GM12878 (cell line): ENCODE measurements around the gene MSL1. TPM values are rescaled to one million over a fixed set of nuclear protein-coding genes. Genes with fewer than 3 reads are reported as not detected.

Experiments used
- ATAC-seq: fragments of 200-7000 bp; cut with Tn5 transposase; 3 replicates; pipeline ENCODE4 v1.9.1; 2020; ENCODE audit warnings: mild to moderate bottlenecking, moderate library complexity
- BruUV-seq: library from RNA; stranded (reverse); fragments of 400-500 nt; replicated peaks from 2 replicates; lab custom pipeline; 2021; lab: Mats Ljungman, UMichigan
- CTCF ChIA-PET: fragments of 300-600 bp; sonication (Branson Sonifier 250); formaldehyde crosslinking; extraction: SDS; loops from one replicate; lab custom pipeline; 2021; ENCODE audit warnings: inconsistent platforms; lab: Yijun Ruan, JAX
- POLR2A ChIA-PET: fragments of 350-600 bp; formaldehyde crosslinking; extraction: SDS; loops from one replicate; lab custom pipeline; 2021; ENCODE audit warnings: inconsistent platforms; lab: Charles Lee
- RAD21 ChIA-PET: fragments of 300-600 bp; sonication (Branson Sonifier 250); formaldehyde crosslinking; loops from one replicate; lab custom pipeline; 2023; ENCODE audit warnings: antibody characterized with exemption; ENCODE audit not compliant: unreplicated experiment; lab: Charles Lee
- SMC1A ChIA-PET: fragments of 300-600 bp; sonication (Branson Sonifier 250); formaldehyde crosslinking; loops from one replicate; lab custom pipeline; 2023; ENCODE audit not compliant: unreplicated experiment, uncharacterized antibody; lab: Charles Lee
- DNase-seq: peaks from one replicate; pipeline ENCODE4 v3.0.0-alpha.2; 2011; ENCODE audit warnings: low read depth, low spot score
- FAIRE-seq: peaks from 3 replicates; lab custom pipeline; 2011; peaks lifted over from hg19 to GRCh38; lab: Jason Lieb, UNC
- H2AFZ ChIP-seq: 2 replicates; pipeline ENCODE4 v1.6.0; 2011; ENCODE audit warnings: low read depth, low read length, control low read depth; ENCODE audit not compliant: control insufficient read depth
- H3K27ac ChIP-seq: 2 replicates; pipeline ENCODE4 v1.5.1; 2011; ENCODE audit warnings: control low read depth; ENCODE audit not compliant: control insufficient read depth, insufficient read depth
- H3K27me3 ChIP-seq, 2 experiments: replicated peaks in 1 of 2; 2 replicates each; pipeline versions ENCODE4 v1.6.0 to v1.6.1; 2011; ENCODE audit warnings: low read length in 1 of 2; ENCODE audit not compliant: control insufficient read depth in 2 of 2, insufficient read depth in 2 of 2
- H3K36me3 ChIP-seq, 2 experiments: 2 replicates each; pipeline ENCODE4 v1.5.1; 2011; ENCODE audit warnings: low read length in 1 of 2; ENCODE audit not compliant: control insufficient read depth in 2 of 2, insufficient read depth in 2 of 2
- H3K4me1 ChIP-seq: 2 replicates; pipeline ENCODE4 v1.6.1; 2011; ENCODE audit warnings: mild to moderate bottlenecking, low read length, moderate library complexity, mixed read lengths; ENCODE audit not compliant: control insufficient read depth, insufficient read depth
- H3K4me2 ChIP-seq: 2 replicates; pipeline ENCODE4 v1.6.0; 2011; ENCODE audit warnings: control low read depth; ENCODE audit not compliant: control insufficient read depth, insufficient read depth
- H3K4me3 ChIP-seq: fragments of 200-600 bp; sonication (generic); 2 replicates; pipeline ENCODE4 v1.5.1; 2016
- H3K79me2 ChIP-seq: 2 replicates; pipeline ENCODE4 v1.6.0; 2011; ENCODE audit warnings: low read length; ENCODE audit not compliant: control insufficient read depth, insufficient read depth
- H3K9ac ChIP-seq: 2 replicates; pipeline ENCODE4 v1.8.0; 2011; ENCODE audit warnings: low read length, control low read depth, mixed read lengths; ENCODE audit not compliant: control insufficient read depth, insufficient read depth
- H3K9me3 ChIP-seq: replicated peaks from 3 replicates; pipeline ENCODE4 v1.5.1; 2011; ENCODE audit warnings: mild to moderate bottlenecking, low read length; ENCODE audit not compliant: control insufficient read depth, insufficient read depth
- H4K20me1 ChIP-seq: 2 replicates; pipeline ENCODE4 v1.6.0; 2011; ENCODE audit not compliant: control insufficient read depth, insufficient read depth
- BACH1 ChIP-seq: fragments of 450-650 bp; IDR thresholded peaks from 2 replicates; pipeline ENCODE4 v1.6.1; 2017; ENCODE audit warnings: mild to moderate bottlenecking, borderline replicate concordance
- BMI1 ChIP-seq: fragments of 450-650 bp; IDR thresholded peaks from 2 replicates; pipeline ENCODE4 v1.6.1; 2016; ENCODE audit warnings: mild to moderate bottlenecking, moderate library complexity, borderline replicate concordance
- CBFB ChIP-seq: IDR thresholded peaks from 2 replicates; pipeline ENCODE4 v1.6.1; 2016; ENCODE audit warnings: antibody characterized with exemption, low read depth
- CHD4 ChIP-seq: fragments of 200-600 bp; sonication (generic); IDR thresholded peaks from 2 replicates; pipeline ENCODE4 v1.6.1; 2016; ENCODE audit warnings: mild to moderate bottlenecking
- DPF2 ChIP-seq: fragments of 450-650 bp; IDR thresholded peaks from 2 replicates; pipeline ENCODE4 v1.6.1; 2017; ENCODE audit warnings: mild to moderate bottlenecking
- GATAD2B ChIP-seq: fragments of 450-650 bp; conservative IDR thresholded peaks from 2 replicates; pipeline ENCODE4 v1.6.1; 2017; ENCODE audit warnings: low read depth, mild to moderate bottlenecking, moderate library complexity
- HDGF ChIP-seq: fragments of 450-650 bp; IDR thresholded peaks from 2 replicates; pipeline ENCODE4 v1.6.1; 2016; ENCODE audit warnings: antibody characterized with exemption
- IKZF1 ChIP-seq: fragments of 450-650 bp; conservative IDR thresholded peaks from 2 replicates; pipeline ENCODE4 v1.6.1; 2017; ENCODE audit warnings: antibody characterized with exemption, mild to moderate bottlenecking
- IKZF2 ChIP-seq, 2 experiments: fragments of 450-650 bp; IDR thresholded peaks; 2 replicates each; pipeline ENCODE4 v1.6.1; 2017; ENCODE audit warnings: mild to moderate bottlenecking in 2 of 2, moderate library complexity in 2 of 2
- JUNB ChIP-seq: IDR thresholded peaks from 2 replicates; pipeline ENCODE4 v1.6.1; 2016; ENCODE audit warnings: antibody characterized with exemption, mild to moderate bottlenecking
- MAX ChIP-seq: IDR thresholded peaks from 2 replicates; pipeline ENCODE4 v1.6.1; 2012; ENCODE audit warnings: low read depth, low read length, improper control_type of control experiment
- MTA2 ChIP-seq: fragments of 450-650 bp; IDR thresholded peaks from 2 replicates; pipeline ENCODE4 v1.6.1; 2016; ENCODE audit warnings: low read depth, mild to moderate bottlenecking, moderate library complexity
- NBN ChIP-seq: fragments of 450-650 bp; IDR thresholded peaks from 2 replicates; pipeline ENCODE4 v1.6.1; 2016
- NR2C1 ChIP-seq: fragments of 450-650 bp; IDR thresholded peaks from 2 replicates; pipeline ENCODE4 v1.6.1; 2017; ENCODE audit warnings: antibody characterized with exemption, mild to moderate bottlenecking, moderate library complexity
- NRF1 ChIP-seq: conservative IDR thresholded peaks from 2 replicates; pipeline ENCODE4 v1.6.1; 2011; ENCODE audit warnings: mild to moderate bottlenecking, low read depth, low read length, improper control_type of control experiment
- PAX5 ChIP-seq: IDR thresholded peaks from 2 replicates; pipeline ENCODE4 v1.6.1; 2011; ENCODE audit warnings: low read depth, low read length, borderline replicate concordance
- POLR2A ChIP-seq: IDR thresholded peaks from 2 replicates; pipeline ENCODE4 v1.6.1; 2011; ENCODE audit warnings: low read depth, mild to moderate bottlenecking, low read length
- RELA ChIP-seq: fragments of 450-650 bp; IDR thresholded peaks from 2 replicates; pipeline ENCODE4 v1.8.0; 2014; ENCODE audit warnings: borderline replicate concordance; ENCODE audit not compliant: partially characterized antibody
- RELB ChIP-seq: fragments of 450-650 bp; IDR thresholded peaks from 2 replicates; pipeline ENCODE4 v1.6.1; 2017; ENCODE audit warnings: low read depth, mild to moderate bottlenecking, moderate library complexity
- TCF12 ChIP-seq: IDR thresholded peaks from 2 replicates; pipeline ENCODE4 v1.6.1; 2011; ENCODE audit warnings: low read depth, mild to moderate bottlenecking, low read length
- YY1 ChIP-seq: IDR thresholded peaks from 2 replicates; pipeline ENCODE4 v1.6.1; 2011; ENCODE audit warnings: low read depth, mild to moderate bottlenecking, low read length
- ZZZ3 ChIP-seq: IDR thresholded peaks from 2 replicates; pipeline ENCODE4 v1.6.1; 2011; ENCODE audit warnings: low read depth; ENCODE audit not compliant: control insufficient read depth, insufficient read length
- WGBS: methylation state at CpG from one replicate; pipeline ENCODE4 v1.1.6; 2016; ENCODE audit warnings: low lambda C conversion rate; ENCODE audit not compliant: insufficient replicate concordance, insufficient coverage; ENCODE audit errors: missing lambda C conversion rate; 5-methylcytosine and 5-hydroxymethylcytosine counted together
- in situ Hi-C: fragments of 300-500 bp; cut with MboI; formaldehyde crosslinking; loops from 9 replicates; pipeline ENCODE4 v1.14.3; 2018; ENCODE audit warnings: mixed read lengths
- intact Hi-C: fragments of 100-400 bp; cut with micrococcal nuclease; formaldehyde crosslinking; loops from one replicate; pipeline ENCODE4 v1.14.2; 2022; ENCODE audit not compliant: unreplicated experiment
- polyA plus RNA-seq, 11 experiments: library from polyadenylated mRNA; depleted of rRNA in 4 of 11; unstranded in 6 of 11; stranded (reverse) in 5 of 11; fragments of >200 nt; fragmentation: Nextera tagmentation in 4 of 11; fragmentation: Illumina TruSeq in 1 of 11; extraction: Ambion mirVana in 4 of 11; extraction: Trizol in 1 of 11; gene quantifications; 1 replicate in 1 of 11; 2 replicates in 10 of 11; pipeline versions ENCODE4 v1.2.1 to v1.2.3, GENCODE V29; 2011 to 2016; ENCODE audit warnings: inconsistent platforms in 2 of 11, missing spikeins in 2 of 11, low read depth in 1 of 11
- total RNA-seq, 4 experiments: library from RNA; depleted of rRNA in 3 of 4; stranded (reverse); fragments of >200 nt in 3 of 4; fragmentation: Illumina TruSeq in 1 of 4; extraction: Trizol in 1 of 4; gene quantifications; 2 replicates each; pipeline versions ENCODE4 v1.2.1 to v1.2.3, GENCODE V29; 2013 to 2021

The MSL1 gene
- total and polyA plus RNA-seq, 10 of the 15 experiments (the other 5 are each of a cell fraction or from before 2014, with no cell fraction given): 6.1 to 95.2 (median 51.8) TPM

- H3K9ac ChIP-seq: peak overlapping the region; percentile 90
- in situ Hi-C loops (no loop called here), intact Hi-C loops (loop anchor here (1.0 kb wide), 1 partner anchor 17 kb away; the partner anchor contains the start of gene CASC3)
- no peak overlapping the region; the same call in 1 of the 2 replicates for H2AFZ ChIP-seq
- H3K4me1 ChIP-seq: peaks cover 6% of the 10 kb centered on the region
- SMC1A ChIA-PET: interaction anchor here (1.2 to 5.4 kb wide), 12 partner anchors 8 to 166 kb away, joined by 3 to 49 read pairs (median 6); partner anchors contain the start of gene CASC3
- H4K20me1 ChIP-seq: peaks cover 6% of the 10 kb centered on the region
- under 1% methylated on average over 38 of the region's 43 CpGs for WGBS
- FAIRE-seq: no peak
- H3K36me3 ChIP-seq: peaks cover 0 to 9% of the 10 kb centered on the region in 2 experiments; a peak in 3 of 4 replicates
- no TSS peak for BruUV-seq
- H3K27ac ChIP-seq: peak overlapping the region; percentile 71
- peaks cover 53% of the 10 kb centered on the region for H3K79me2 ChIP-seq
- peak; percentile 37 for ATAC-seq
- no peaks in the 10 kb centered on the region for H3K9me3 ChIP-seq
- H3K27me3 ChIP-seq: no peaks in the 10 kb centered on the region
- CTCF ChIA-PET: interaction anchor here (0.6 to 6.3 kb wide), 13 partner anchors 9 to 501 kb away, joined by 3 to 87 read pairs (median 5); partner anchors contain the start of gene CASC3
- DNase-seq: no peak
- POLR2A ChIA-PET: interaction anchor here (0.6 to 5.6 kb wide), 12 partner anchors 10 to 188 kb away, joined by 3 to 45 read pairs (median 6); partner anchors contain the start of genes CASC3 and NR1D1
- peak overlapping the region; percentile 96 for H3K4me2 ChIP-seq
- RAD21 ChIA-PET: interaction anchor here (0.8 to 5.2 kb wide), 10 partner anchors 10 to 110 kb away, joined by 3 to 64 read pairs (median 6); partner anchors contain the start of gene CASC3
- peak overlapping the region; percentile 99 for H3K4me3 ChIP-seq
- TF ChIP-seq RELA (no peak), DPF2 (no peak; the same call in 1 of the 2 replicates), CBFB (no peak), BMI1 (peak; percentile 51; the same call in 1 of the 2 replicates), NRF1 (peak; percentile 50), JUNB (no peak), NR2C1 (peak; percentile 78), HDGF (peak; percentile 71; the same call in 1 of the 2 replicates), ZZZ3 (no peak), BACH1 (no peak), RELB (peak; percentile 80; the same call in 1 of the 2 replicates), POLR2A (peak; percentile 7; the same call in 1 of the 2 replicates), IKZF2 (IDR thresholded peaks at IDR 0.05) (peak in 1 of 2 experiments; percentile 17; a peak in 1 of 4 replicates), NBN (peak; percentile 78), YY1 (peak; percentile 3; the same call in 1 of the 2 replicates), CHD4 (no peak), PAX5 (peak; percentile 41; the same call in 1 of the 2 replicates), GATAD2B (0 out of 2 replicates have a peak, but pooled peaks have one; percentile 13), TCF12 (no peak), MAX (no peak), MTA2 (peak; percentile 71; the same call in 1 of the 2 replicates), IKZF1 (0 out of 2 replicates have a peak, but pooled peaks have one; percentile 33)
Measured at GRCh38 chr17:40122999-40123810, 1.4 kb downstream of the MSL1 start.
